ENCODE measurements around the gene CFAP46.
"Not testable (repeated sequence)": the region's sequence is repeated elsewhere in the genome, so short reads cannot be mapped to it uniquely, and the experiment has no call there.

DNA sequence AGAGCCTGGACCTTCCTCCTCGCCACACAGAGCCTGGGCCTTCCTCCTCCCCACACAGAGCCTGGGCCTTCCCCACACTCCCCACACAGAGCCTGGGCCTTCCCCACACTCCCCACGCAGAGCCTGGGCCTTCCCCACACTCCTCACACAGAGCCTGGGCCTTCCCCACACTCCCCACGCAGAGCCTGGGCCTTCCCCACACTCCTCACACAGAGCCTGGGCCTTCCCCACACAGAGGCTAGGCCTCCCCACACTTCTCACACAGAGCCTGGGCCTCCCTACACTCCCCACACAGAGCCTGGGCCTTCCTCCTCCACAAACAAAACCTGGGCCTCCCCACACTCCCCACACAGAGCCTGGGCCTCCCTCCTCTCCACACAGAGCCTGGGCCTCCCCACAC lies 11.7 kb downstream of the CFAP46 start:
- TF ChIP-seq RAD21 (IDR thresholded peaks at IDR 0.05; ENCODE audit: low read length); POLR2A (IDR thresholded peaks at IDR 0.05; ENCODE audit: low read depth, low read length): not testable (repeated sequence)
- TF ChIP-seq, protein P1, sequence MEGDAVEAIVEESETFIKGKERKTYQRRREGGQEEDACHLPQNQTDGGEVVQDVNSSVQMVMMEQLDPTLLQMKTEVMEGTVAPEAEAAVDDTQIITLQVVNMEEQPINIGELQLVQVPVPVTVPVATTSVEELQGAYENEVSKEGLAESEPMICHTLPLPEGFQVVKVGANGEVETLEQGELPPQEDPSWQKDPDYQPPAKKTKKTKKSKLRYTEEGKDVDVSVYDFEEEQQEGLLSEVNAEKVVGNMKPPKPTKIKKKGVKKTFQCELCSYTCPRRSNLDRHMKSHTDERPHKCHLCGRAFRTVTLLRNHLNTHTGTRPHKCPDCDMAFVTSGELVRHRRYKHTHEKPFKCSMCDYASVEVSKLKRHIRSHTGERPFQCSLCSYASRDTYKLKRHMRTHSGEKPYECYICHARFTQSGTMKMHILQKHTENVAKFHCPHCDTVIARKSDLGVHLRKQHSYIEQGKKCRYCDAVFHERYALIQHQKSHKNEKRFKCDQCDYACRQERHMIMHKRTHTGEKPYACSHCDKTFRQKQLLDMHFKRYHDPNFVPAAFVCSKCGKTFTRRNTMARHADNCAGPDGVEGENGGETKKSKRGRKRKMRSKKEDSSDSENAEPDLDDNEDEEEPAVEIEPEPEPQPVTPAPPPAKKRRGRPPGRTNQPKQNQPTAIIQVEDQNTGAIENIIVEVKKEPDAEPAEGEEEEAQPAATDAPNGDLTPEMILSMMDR (conservative IDR thresholded peaks at IDR 0.05; ENCODE audit: low read depth, low read length) = not testable (repeated sequence)
- TF ChIP-seq, protein P2, sequence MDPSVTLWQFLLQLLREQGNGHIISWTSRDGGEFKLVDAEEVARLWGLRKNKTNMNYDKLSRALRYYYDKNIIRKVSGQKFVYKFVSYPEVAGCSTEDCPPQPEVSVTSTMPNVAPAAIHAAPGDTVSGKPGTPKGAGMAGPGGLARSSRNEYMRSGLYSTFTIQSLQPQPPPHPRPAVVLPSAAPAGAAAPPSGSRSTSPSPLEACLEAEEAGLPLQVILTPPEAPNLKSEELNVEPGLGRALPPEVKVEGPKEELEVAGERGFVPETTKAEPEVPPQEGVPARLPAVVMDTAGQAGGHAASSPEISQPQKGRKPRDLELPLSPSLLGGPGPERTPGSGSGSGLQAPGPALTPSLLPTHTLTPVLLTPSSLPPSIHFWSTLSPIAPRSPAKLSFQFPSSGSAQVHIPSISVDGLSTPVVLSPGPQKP (IDR thresholded peaks at IDR 0.05; ENCODE audit: borderline replicate concordance, low read depth, low read length) = not testable (repeated sequence)
